Epithelial cell of proximal tubule (primary cell): ENCODE results near the gene SCP2D1. TPM values are rescaled to one million over a fixed set of nuclear protein-coding genes. Genes with fewer than 3 reads are reported as not detected.

Experiments used
- DNase-seq: peaks from one replicate; pipeline ENCODE4 v3.0.0-alpha.2; 2011; ENCODE audit warnings: low read depth
- H3K4me3 ChIP-seq: 2 replicates; pipeline ENCODE4 v1.5.1; 2011; ENCODE audit warnings: low read depth, mild to moderate bottlenecking, low read length
- CTCF ChIP-seq: conservative IDR thresholded peaks from 2 replicates; pipeline ENCODE4 v1.5.1; 2012; ENCODE audit warnings: low read depth, mild to moderate bottlenecking, low read length
- total RNA-seq: library from RNA; depleted of rRNA; stranded (reverse); fragments of >200 nt; gene quantifications from 2 replicates; pipeline ENCODE4 v1.2.3, GENCODE V29; 2015

SCP2D1 gene
- total RNA-seq = not detected in 2 replicates

- H3K4me3 ChIP-seq = no peak within 1 kb of the TSS
- no peak for TF ChIP-seq CTCF
- DNase-seq = no peak
Measured at GRCh38 chr20:18813483-18813882, at the start of gene SCP2D1. Gene SCP2D1 (plus strand): TSS chr20:18813783. CDS start chr20:18813816, 33 bp downstream.

GRCh38 chr20:18767676-18768075 lies 45.9 kb upstream of the SCP2D1 start:
- no peak for DNase-seq

GRCh38 chr20:18773566-18773965 lies 40.0 kb upstream of the SCP2D1 start:
- no peak for TF ChIP-seq CTCF
- no peak overlapping the region for H3K4me3 ChIP-seq
- no peak for DNase-seq

More at GRCh38 chr20:18767676-18768075, 45.9 kb upstream of the SCP2D1 start:
- TF ChIP-seq CTCF = no peak
- no peak overlapping the region for H3K4me3 ChIP-seq

GRCh38 chr20:18774207-18774606 lies 39.4 kb upstream of the SCP2D1 start:
- TF ChIP-seq CTCF = no peak
- no peak overlapping the region for H3K4me3 ChIP-seq
- DNase-seq = no peak

GRCh38 chr20:18775633-18776032 lies 38.0 kb upstream of the SCP2D1 start:
- no peak for DNase-seq
- TF ChIP-seq CTCF = no peak
- no peak overlapping the region for H3K4me3 ChIP-seq

- no peak overlapping the region for H3K4me3 ChIP-seq
- no peak for TF ChIP-seq CTCF
- no peak for DNase-seq
Measured at GRCh38 chr20:18778690-18779392, 34.7 kb upstream of the SCP2D1 start.
